NCI-H1930 (cell line): Measurements from ENCODE around the gene LSM4.

Experiments used
- DNase-seq, 2 experiments: peaks; one replicate each; lab custom pipeline; 2025; lab: John Stamatoyannopoulos, UW

The LSM4 gene

DNA sequence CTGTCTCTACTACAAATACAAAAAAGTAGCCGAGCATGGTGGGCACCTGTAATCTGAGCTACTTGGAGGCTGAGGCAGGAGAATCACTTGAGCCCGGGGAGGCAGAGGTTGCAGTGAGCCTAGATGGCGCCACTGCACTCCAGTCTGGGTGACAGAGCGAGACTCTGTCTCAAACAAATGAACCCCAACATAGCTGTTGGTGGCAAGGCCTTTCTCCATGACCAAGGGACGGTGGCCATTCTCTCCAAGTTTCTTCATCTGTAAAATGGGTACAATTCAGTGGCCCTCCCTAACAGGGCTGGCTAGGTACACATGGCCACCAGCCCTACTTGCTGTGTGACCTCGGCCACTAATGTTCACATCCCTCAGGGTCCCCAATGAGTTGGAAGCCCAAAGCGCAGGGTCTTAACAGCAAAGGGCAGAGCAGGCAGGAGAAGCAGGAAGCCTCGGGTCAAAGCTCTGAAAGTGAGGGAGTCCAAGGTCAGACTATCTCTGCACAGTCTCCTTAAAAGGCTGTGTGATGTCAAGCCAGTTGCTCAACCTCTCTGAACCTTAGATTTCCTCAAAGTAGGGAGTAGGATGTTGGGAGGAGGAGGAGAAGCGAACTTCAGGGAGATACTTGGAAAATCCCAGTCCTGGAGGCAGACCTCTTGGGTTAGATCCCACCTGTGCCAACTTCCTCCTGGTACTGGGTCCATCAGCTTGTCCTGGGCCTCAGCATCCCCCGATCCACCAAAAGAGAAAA is 44.2 kb downstream of the LSM4 start:
- no peak for DNase-seq

DNA sequence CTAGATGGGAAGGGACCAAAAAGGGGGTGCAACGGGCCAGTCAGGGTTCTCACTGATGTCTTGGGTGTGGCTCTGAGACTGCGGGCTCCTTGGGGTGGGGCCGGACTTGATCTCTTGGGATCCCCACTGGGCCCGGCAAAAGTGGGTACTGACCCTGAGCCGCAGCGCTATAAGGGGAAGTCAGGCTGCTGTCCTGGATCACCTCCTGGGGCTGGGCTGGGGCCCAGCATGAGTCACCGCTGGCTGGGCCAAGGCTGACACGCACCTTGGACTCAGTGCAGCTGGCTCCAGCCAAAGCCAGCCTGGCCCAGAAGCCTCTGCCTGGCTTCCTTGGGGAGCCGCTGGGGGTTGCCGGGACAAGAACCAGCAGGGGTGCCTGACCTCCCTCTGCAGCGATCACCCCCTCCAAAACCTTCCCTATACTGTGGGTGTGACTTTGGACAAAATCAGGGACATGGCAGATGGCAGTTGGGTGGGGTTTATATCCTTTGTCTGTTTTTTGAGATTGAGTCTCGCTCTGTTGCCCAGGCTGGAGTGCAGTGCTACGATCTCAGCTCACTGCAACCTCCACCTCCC is 48.0 kb downstream of the LSM4 start:
- DNase-seq: no peak

DNA sequence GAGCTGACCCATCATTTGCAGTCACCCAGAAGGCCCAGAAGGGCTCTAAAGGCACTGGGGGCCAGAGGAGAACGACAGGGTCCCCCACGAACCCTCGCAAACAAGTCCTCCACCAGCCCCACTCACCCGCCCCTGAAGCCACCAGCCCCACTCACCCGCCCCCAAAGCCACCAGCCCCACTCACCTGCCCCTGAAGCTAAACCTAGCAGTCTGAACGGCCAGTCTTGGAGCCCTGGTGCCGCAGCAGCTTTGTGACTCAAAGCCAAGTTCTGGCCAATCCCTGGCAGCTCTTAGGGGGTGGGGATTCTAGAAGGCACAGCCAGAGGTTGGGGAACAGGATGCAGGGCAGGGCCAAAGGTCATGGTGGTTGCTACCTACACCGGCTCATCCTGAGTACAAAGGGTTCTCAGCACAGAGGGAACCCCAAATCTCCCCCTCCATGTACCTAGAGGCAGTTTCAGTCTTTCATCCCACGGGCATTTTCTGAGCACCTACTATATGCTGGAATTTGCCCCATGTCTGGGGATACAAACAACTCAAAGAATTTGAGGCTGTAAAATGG is 48.6 kb downstream of the LSM4 start, which contains the start of gene IQCN:
TSS of gene IQCN (minus strand) at position 234 of the 562 bp plus-strand sequence. CDS start 4,974 bp downstream, outside the sequence.
- no peak for DNase-seq

DNA sequence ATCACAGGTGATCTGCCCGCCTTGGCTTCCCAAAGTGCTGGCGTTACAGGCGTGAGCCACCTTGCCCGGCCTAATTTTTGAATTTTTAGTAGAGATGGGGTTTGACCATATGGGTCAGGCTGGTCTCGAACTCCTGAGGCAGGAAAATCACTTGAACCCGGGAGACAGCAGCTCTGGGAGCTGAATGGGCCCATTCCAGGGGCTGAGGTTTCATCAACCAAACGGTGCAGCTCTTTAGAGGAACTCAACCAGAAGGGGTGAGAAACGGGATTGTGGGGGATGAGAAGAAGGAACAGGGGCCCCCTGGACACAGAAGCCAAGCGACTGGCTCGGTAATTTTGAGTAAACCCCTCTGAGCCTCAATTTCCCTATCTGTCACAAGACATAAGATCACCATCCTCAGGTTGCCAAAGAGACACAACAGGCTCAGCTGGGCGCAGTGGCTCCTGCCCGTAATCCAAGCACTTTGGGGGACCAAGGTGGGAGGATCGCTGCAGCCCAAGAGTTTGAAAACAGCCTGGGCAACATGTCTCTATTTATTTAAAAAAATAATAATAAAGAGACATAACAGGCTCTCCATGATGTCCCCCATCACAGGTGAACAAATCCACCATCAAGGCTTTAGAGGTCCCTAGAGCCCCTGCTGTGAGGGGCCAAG is 49.2 kb downstream of the LSM4 start:
- DNase-seq: no peak

DNA sequence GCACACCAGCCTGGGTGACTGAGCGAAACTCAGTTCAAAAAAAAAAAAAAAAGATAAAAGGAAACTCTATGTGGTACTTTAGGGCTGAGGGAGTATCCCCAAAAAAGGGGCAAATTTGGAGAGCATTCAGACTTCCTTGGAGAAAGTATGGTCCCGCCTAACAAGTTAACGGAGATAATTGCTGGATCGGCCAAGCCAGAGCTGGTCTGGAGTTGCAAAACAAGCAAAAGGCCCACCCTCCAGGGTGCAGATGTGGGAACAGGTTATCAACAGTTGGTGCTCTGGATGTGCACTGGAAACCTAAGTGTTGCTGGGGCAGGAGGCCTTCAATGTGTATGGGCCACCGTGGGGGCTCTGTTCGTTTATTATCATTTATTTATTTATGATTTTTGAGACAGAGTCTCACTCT is 51.4 kb downstream of the LSM4 start:
- no peak for DNase-seq

DNA sequence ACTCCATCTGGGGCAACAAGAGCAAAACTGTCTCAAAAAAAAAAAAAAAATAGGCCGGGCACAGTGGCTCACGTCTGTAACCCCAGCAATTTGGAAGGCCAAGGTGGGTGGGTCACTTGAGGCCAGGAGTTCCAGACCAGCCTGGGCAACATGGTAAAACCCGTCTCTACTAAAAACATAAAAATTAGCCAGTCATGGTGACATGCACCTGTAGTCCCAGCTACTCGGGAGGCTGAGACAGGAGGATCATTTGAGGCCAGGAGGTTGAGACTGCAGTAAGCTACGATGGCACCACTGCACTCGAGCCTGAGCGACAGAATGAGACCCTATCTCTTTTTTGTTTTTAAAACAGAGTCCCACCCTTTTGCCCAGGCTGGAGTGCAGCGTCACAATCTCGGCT is 52.5 kb downstream of the LSM4 start:
- no peak for DNase-seq

DNA sequence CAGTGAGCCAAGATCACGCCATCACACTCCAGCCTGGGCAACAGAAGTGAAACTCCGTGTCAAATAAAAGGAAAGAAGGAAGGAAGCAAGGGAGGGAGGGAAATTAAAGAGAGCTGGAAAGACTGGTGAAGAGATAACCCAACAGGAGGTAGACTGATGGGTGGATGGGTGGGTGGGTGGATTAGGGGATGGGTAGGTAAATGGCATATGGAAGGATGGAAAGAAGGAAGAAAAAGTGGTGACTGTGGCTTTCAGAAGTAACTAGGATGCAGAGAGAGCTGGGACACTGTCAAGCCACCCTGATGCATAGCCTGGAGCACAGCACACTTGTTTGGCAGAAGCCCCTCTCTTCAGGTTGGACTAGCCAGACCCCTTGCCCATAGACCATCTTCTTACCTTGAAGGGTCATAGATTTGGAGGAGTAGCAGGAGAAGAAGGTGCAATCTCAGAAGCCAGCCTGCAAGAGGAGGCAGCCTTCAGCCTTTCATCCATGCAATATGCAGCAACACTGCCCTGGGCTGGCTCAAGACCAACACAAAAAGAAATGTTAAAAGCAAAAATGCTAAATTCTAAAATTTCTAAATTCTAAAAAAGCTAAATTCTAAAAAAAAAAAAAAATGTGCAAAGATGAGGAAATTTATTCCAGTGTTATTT is 53.7 kb downstream of the LSM4 start:
- DNase-seq: no peak

DNA sequence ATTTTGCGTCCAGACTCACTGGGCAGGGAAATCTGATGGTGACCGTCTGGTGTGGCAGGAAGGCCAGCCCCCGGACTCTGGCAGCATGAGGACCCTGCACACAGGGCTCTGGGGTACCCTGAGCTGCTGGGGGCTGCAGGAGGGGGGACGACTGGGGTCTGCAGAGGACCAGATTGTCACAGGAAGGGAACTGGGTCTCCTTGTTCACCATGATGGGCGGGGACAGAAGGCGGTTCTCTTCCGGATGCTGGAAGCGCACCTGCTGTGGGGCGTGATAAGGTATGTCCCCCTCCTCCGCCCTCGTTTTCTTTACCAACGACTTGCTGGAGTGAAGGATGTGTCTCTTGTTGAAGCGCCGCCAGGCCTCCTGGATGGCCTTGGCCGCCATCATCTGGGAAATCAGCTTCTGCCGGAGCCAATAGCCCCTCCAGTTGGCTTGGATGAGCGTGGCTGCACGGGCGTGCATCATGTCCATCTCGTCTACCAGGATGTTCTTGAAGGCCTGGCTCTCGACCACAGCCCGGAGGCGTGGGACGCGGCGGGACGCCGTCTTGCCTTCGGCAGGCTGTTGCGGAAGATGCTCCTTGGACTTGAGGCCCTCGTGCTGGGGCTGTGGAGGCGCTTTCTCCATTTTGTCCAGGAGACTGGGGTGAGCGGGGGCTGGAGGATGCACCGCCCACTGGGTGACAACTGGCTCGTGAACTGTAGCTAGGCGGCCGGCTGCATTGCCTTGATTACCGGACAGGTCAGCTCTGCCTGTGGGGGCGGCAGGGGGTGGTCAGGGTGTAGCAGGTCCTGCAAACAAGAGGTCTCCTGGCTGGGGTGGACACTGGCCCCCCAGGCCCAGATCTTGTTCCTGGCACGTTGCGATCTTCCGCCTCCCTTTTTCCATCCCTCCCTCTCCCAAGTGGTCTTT is 55.8 kb downstream of the LSM4 start:
- no peak for DNase-seq

DNA sequence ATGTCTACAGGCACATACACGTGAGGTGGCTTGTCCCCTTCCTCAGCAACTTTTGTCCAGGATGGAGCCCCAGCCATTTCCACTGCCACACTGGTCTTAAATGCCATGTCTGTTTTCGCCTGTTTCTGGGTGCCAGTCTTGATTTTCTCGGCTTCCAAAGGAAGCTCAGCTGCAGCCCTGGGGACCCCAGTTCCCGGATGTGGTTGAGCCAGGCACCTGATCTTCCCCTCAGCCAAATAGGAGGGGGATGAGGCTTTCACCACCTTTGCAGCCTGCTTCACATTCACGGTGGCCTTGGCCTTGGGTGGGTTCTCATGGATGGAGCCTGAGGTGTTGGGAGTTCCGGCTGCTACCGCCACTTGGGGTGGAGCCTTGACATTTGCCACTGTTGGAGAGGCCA is 57.3 kb downstream of the LSM4 start:
- DNase-seq: no peak

DNA sequence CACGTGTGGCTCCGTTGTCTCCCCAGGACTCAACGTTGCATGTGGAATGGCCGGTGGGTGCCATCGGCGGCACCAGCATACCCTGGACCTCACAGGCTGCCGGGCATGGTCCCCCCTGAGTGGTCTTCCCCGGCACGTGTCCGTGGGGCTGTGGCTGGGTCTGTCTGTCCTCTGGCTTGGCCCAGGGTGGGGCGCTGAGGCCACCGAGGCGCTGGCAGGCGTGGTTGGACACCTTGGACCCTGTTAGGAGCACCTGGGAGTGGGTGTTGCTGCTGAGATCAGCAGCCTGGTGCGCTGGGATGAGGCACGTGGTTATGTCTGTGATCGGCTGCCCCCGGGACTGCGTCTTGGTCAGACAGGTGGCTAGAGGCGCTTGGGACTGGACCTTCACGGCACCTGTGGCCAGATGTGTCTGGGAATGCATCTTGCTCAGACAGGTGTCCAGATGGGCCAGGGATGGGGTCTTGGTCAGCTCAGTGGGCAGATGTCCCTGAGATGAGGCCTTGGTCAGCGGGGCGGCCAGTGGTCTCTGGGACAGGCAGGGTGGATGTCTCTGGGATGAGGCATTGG is 57.8 kb downstream of the LSM4 start:
- DNase-seq: no peak

DNA sequence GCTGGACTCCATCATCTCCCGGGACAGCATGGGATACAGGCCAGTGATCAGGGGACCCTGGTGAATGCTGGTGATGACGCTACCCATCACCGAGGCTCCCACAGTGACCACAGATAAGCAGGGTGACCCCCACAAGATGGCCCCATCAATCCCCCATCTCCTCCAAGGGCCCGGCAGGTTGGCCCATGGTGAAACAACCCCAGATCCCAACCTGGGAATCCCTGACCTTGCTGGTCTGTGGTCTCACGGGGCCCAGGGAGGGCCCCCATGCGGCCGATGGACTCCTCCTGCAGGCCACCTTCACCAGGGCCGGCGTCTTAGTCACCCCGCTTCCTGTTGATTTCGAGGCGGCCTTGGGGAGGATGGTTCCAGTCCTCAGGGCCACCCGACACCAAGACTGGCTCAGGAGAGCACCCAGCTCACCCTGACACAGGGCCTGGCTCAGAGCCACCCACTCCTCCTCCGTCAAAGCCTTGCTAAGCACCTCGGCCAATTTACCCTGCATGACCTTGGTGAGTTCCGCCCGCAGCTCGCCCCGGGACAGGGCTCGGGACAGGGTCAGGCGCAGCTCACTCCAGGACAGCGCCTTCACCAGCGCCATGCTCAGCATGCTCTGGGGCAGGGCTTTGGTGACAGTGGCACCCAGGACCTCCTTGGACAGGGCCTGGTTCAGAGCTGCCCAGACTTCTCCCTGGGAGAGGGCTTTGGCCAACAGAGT is 58.6 kb downstream of the LSM4 start:
- DNase-seq: no peak

DNA sequence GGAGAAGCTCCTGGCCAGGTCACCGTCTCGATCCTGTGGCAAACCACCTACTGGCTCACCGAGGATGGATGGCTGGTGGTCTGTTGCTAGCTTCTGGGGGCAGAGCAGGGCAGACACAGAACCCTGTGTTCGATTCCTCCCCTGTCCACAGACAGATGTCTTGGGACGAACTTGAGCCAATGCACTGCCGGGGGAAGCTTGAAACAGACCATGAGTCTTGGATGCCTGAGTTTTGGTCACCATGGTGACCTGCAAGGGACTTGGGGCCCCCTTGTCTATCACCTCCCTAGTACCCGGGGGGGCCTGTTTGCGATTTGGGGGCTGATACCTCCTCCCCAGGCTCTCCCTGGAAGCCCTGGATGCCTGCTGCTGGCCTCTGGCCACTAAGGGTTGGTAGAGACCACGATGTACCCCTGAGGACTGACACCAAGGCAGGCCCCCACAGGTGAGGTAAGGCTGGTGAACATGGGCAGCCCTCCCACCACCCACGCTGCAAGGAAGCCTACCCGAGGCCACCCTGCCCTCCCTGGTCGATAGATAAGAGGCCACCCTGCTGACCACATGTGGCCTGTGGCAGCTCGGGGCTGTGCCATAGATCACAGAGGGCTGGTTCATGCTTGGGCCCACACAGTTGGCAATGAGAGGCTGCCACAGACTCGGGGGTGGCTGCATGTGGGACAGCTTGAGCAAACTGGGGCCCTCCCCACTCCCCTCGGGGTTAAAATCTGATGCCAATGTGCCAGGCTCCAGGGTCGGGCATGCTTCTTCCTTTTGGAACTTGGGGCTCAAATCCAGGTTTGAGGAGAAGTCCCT is 59.3 kb downstream of the LSM4 start:
- DNase-seq: no peak

DNA sequence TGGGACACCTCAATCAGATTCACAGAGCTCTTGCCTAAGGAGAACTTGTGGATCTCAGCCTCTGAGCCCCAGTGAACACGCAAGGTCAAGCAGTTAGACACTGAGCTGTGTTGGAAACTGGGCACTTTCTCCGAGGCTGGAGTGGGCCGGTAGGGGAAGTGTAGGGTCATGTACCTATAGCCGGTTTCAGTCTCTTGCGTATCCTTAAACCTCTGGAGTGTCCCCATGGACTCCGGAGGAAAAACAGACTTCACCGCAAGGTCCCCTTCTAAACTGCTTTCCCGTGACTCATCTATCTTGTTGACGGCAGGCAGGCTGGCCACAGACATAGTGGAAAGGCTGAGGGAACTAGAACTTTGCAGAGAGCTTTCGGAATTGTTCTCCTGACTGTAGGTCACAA is 60.0 kb downstream of the LSM4 start:
- no peak for DNase-seq

DNA sequence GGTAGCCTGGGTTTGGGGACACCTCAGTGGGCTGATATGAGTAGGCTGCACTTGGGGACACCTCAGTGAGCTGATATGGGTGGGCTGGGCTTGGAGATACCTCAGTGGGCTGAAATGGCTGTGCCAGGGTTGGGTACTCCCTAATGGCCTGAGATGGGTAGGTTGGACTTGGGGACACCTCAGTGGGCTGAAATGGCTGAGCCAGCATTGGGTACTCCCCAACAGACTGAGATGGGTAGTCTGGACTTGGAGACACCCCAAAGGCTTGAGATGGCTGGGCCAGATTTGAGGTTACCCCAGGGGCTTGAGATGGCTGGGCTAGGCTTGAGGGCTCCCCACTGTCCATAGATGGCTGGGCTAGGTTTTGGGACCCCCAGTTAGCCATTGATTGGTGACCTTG is 60.7 kb downstream of the LSM4 start:
- DNase-seq: no peak

DNA sequence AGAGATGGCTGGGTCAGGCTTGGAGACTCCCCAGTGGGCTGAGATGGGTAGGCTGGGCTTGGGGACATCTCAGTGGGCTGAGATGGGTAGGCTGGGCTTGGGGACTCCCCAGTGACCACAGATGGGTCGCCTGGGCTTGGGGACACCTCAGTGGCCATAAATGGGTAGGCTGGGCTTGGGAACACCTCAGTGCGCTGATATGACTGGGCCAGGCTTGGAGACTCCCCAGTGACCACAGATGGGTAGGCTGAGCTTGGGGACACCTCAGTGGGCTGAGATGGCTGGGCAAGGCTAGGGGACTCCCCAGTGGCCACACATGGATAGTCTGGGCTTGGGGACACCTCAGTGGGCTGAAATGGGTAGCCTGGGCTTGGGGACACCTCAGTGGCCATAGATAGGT is 61.4 kb downstream of the LSM4 start:
- DNase-seq: no peak

DNA sequence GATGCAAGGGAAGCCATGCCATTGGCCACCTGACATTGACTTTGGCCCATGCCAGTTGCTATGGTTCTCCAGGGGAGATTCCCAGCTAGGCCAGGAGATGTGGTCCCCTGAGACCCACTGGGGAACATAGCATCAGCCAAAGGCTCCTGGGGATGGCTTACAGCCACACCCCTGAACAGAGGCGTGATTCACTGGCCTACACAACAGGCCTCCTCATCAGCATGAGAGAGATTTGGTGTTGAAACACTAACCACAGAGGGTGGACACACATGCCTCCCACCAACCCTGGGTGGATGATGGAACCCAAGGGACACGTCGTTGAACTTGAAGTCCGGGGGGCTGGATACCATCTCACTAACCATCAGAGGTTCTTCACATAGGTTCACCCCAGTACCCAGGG is 63.0 kb downstream of the LSM4 start:
- DNase-seq: no peak

DNA sequence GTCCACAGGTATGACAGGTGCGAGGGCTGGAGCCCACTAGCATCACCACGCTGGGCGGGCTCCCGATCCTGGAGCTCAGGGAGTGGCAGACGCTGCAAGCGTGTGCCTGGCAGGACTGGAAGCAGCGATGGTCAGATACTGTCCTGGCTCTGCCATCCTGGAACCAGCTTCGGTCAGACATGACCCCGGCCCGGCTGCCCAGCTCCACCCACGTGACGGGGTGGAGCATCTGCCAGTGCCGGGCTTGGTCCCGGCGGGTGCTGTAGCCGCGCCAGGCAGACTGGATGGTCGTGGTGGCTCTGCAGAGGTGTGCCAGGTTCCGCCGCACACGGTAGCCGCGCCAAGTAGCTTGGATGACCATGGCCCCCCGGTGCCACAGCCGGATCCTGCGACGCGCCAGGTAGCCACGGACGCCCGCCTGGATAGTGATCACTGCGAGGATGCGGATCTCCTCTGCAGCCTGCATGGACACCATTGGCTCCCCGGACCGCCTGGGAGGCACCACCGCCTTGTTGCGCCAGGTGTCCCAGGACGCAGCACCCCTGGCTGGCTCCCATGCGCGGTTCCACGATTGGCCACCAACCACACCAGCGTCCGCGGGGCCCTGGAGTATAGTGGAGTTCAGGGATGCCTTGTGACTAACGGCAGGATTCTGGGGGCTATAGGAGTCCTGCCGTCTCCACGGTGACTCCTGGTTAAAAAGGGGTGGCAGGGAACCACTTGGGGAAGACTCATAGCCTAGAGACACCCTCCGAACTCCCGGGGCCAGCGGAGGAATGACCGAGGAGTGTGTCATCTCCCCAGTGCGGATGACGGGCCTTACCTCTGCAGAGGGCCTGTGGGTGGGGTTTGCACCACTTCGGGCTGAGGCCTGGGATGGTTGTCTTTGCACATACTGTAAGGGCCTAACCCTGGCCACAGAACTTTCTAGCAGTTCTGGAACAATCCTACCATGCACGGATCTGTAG is 65.1 kb downstream of the LSM4 start:
- no peak for DNase-seq
